DOHH2 (cell line): Measurements from ENCODE around the gene CDH4.

Experiments
- CTCF ChIP-seq: fragments of 200-600 bp; sonication (generic); IDR thresholded peaks from one replicate; pipeline ENCODE4 v1.5.1; 2014; ENCODE audit warnings: antibody characterized with exemption, mild to moderate bottlenecking, low read depth, low read length; ENCODE audit not compliant: poor library complexity, severe bottlenecking
- EZH2phosphoT487 ChIP-seq: fragments of 200-600 bp; sonication (generic); IDR thresholded peaks from 2 replicates; pipeline ENCODE4 v1.6.1; 2017; ENCODE audit warnings: borderline replicate concordance, mild to moderate bottlenecking, antibody characterized with exemption, low read length, moderate library complexity, mixed read lengths

- TF ChIP-seq CTCF (no peak), EZH2phosphoT487 (no peak)
These were observed 304.1 kb downstream of the CDH4 start for GRCh38 chr20:61556111-61556510.
